ENCODE data around the gene DYNLT3. TPM values are rescaled to one million over a fixed set of nuclear protein-coding genes. Genes with fewer than 3 reads are reported as not detected.

Gene DYNLT3
- total and polyA plus RNA-seq, 3 experiments from 2014 or later: 17.2 to 44.9 (median 20.5) TPM

DNA sequence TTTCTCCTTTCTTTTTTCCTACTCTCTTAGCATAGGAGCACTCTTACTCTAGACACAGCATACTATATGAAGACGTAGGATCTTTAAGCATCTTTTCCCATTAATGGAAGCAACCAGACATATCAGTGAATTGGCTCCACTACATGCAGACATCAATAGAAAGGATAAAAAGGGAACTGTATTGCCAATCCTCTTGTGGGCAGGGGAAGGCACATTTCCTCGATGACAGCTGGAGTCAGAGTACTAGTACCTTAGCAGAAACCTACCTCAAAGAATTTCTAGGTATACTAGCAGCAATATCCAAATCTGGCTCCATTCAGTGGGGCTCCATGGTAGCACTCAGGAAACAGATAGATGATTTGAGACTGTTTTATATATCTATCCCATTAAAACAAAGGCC, 47.4 kb downstream of the DYNLT3 start:
- Mint-ChIP-seq H3K27ac (no peak overlapping the region), H3K4me3 (no peak overlapping the region), H3K36me3 (no peaks in the 10 kb centered on the region), H3K4me1 (peaks cover 0 to 11% (median 3%) of the 10 kb centered on the region in 3 donors), H3K9me3 (no peaks in the 10 kb centered on the region), H3K27me3 (peaks cover 0 to 5% of the 10 kb centered on the region in 2 donors)
- CTCF ChIA-PET: no interaction called here
- Histone ChIP-seq H3K36me3 (ENCODE audit: insufficient read depth, low read length) (no peaks in the 10 kb centered on the region), H3K4me3 (ENCODE audit: low read length) (no peak overlapping the region), H3K9me3 (ENCODE audit: low read length) (no peaks in the 10 kb centered on the region), H3K27me3 (ENCODE audit: insufficient read depth, low read length, poor library complexity, severe bottlenecking) (no peaks in the 10 kb centered on the region), H3K4me1 (ENCODE audit: insufficient read depth, low read length) (peaks cover 11% of the 10 kb centered on the region), H3K27ac (ENCODE audit: low read depth, low read length) (no peak overlapping the region)
- POLR2A ChIA-PET: no interaction called here
- no peak for DNase-seq

GRCh38 chrX:37796805-37797204, 50.6 kb downstream of the DYNLT3 start:
- Histone ChIP-seq H3K9me3 (ENCODE audit: low read length) (no peaks in the 10 kb centered on the region), H3K27me3 (ENCODE audit: insufficient read depth, low read length, poor library complexity, severe bottlenecking) (no peaks in the 10 kb centered on the region), H3K4me1 (ENCODE audit: insufficient read depth, low read length) (peaks cover 11% of the 10 kb centered on the region), H3K4me3 (ENCODE audit: low read length) (no peak overlapping the region), H3K36me3 (ENCODE audit: insufficient read depth, low read length) (no peaks in the 10 kb centered on the region), H3K27ac (ENCODE audit: low read depth, low read length) (no peak overlapping the region)
- Mint-ChIP-seq H3K27ac (peak overlapping the region in 2 of 8 donors; percentile 43 to 58), H3K36me3 (no peaks in the 10 kb centered on the region), H3K4me3 (no peak overlapping the region), H3K27me3 (peaks cover 0 to 4% of the 10 kb centered on the region in 2 donors), H3K9me3 (no peaks in the 10 kb centered on the region), H3K4me1 (peaks cover 0 to 11% (median 3%) of the 10 kb centered on the region in 3 donors)
- ChIA-PET POLR2A (no interaction called here), CTCF (no interaction called here)
- no peak for DNase-seq

DNA sequence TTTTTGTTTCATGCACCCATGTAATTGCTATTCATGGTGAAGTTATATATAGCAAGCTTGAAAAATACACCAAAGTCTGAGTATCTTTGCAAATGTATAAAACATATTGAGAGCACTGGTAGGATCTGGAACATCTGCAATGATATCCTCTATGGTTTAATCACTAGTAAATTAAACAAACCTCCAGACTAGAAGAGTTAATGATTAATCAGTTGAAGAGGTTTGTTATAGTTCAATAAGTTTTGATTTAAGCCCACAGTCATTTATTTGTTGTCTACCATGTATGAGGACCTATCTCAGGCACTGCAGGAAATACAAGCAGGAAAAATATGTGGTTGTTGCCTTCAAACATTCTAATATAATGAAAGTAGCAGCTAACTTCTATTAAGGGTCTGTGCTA, 51.1 kb downstream of the DYNLT3 start:
- Mint-ChIP-seq H3K4me1 (peaks cover 0 to 11% (median 3%) of the 10 kb centered on the region in 3 donors), H3K9me3 (no peaks in the 10 kb centered on the region), H3K27me3 (peaks cover 0 to 3% of the 10 kb centered on the region in 2 donors), H3K36me3 (no peaks in the 10 kb centered on the region), H3K27ac (no peak overlapping the region), H3K4me3 (no peak overlapping the region)
- Histone ChIP-seq H3K27me3 (ENCODE audit: insufficient read depth, low read length, poor library complexity, severe bottlenecking) (no peaks in the 10 kb centered on the region), H3K4me1 (ENCODE audit: insufficient read depth, low read length) (peaks cover 11% of the 10 kb centered on the region), H3K9me3 (ENCODE audit: low read length) (no peaks in the 10 kb centered on the region), H3K27ac (ENCODE audit: low read depth, low read length) (no peak overlapping the region), H3K36me3 (ENCODE audit: insufficient read depth, low read length) (no peaks in the 10 kb centered on the region), H3K4me3 (ENCODE audit: low read length) (no peak overlapping the region)
- DNase-seq: no peak
- CTCF ChIA-PET: no interaction called here
- POLR2A ChIA-PET: no interaction called here

Other genes starting within 250 kb of the DYNLT3 start
- under 1 TPM; 0.22 to 0.27 TPM for gene XK, start 161.8 kb downstream of the DYNLT3 start, total RNA-seq
- gene XK, start 161.8 kb downstream of the DYNLT3 start, polyA plus RNA-seq: not detected
- 1 to 10 TPM; 3.0 to 3.7 TPM for gene CYBB, start 67.5 kb downstream of the DYNLT3 start, total RNA-seq
- gene CYBB, start 67.5 kb downstream of the DYNLT3 start, polyA plus RNA-seq: not detected
- not detected for gene SYTL5, start 159.0 kb upstream of the DYNLT3 start, total RNA-seq
- gene SYTL5, start 159.0 kb upstream of the DYNLT3 start, polyA plus RNA-seq: not detected

All from CD8-positive, alpha-beta memory T cell (primary cell).